COLO668 (cell line): Measurements from ENCODE around the gene RNH1.

Experiments
- DNase-seq: peaks from one replicate; lab custom pipeline; 2025; ENCODE audit not compliant: unreplicated experiment; lab: John Stamatoyannopoulos, UW

RNH1 gene

DNA sequence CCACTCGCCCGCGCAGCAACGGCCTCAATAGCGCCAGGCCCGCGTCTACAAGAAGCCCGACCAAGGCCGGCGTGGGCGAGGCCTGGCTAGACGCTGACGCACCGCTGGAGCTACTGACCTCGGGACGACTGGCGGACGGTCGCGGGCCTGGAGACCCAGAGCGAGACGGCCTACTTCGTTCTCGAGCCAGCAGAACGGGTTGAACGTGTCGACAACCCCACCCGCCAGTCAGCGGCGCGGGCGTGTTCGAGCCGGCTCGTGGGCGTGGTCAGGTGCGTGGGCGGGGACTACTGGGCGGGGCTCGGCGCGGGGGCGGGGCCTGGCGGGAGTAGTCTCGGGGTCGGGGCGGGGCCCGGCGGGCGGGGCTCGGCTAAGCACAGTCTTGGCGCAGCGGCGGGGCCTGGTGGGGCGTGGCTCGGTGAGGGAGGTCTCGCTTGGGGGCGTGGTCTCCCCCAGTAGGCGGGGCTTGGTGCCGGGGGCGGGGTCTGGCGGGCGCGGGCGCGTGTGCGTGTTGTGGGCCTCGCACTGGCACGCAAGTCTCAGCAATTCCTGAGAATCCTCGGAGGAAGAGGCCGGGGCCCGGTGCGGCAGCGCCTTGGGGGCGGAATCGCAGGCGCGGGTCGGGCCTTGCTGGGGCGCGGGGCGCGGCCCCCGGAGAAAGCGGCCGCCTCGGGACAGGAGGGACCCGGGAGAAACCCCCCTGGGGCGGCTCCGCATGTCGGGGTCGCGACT is at the start of gene RNH1:
Gene RNH1 (minus strand): TSS at position 248 of the 732 bp plus-strand sequence. CDS start 5,080 bp downstream, outside the sequence.
- peak; percentile 73 for DNase-seq

DNA sequence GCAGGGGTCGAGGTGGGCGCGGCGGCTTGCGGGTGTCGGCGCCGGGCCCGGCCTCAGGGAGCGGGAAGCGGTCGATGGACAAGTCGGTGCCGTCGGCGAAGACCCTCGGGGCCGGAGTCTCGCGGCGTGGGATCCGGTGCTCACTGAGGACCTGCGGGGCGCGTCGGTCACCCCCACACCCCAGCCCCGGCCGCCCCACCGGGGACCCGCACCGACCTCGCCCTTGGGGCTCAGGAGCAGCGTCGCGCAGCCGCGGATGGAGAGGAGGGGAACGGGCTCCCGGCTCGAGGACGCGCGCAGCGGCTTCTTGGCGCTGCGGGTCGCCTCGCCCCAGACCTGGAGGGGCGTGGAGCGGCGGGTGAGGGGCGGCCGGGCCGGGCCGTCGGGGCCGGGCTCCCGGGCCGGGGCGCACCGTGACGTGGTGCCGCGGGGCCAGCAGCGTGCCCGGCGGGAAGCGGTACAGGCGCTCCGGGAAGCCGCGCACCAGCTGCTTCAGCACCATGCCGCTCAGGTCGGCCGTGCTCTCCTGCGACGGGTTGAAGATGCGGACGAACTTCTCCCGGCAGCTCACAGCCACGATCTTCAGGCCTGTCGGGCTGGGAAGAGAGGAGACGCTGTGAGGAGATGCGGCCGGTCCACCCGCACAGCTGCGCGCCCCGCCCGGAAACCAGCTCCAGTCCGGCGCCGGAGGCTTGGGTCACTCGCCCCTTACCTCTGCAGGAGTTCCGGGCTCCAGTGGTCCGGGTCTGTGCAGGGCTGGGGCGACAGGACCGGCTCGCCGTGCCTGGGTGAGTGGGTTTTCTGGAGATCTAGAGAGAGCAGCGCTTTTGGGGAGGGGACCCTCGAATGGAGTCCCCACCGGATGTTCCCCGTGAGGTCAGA is 49.0 kb upstream of the RNH1 start:
- peak; percentile 15 for DNase-seq

DNA sequence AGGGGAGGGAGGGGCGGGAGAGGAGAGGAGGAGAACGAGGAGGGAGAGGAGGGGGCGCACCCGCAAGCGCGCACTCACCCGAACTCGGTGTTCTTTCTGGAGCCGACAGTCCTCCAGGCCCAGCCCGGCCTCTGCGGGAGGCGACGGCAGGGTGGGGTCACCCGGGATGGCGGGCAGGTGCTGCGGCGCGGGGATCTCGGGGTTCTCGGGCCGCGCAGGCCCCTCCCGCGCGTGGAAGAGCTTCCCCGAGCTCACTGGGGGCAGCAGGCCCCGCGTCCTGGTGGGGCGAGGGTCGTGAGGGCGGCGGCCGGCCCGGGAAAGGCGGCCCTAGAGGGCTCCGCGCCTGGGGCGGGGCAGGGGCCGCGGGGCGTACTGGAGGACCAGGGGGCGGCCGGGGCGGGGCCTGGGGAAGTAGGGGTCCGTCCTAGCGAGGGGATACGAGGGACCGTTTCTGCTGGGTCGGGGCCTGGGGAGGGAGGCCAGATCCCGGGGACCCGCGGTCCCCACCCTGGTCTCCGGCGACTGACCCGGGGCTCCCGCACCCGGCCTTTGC is 48.3 kb upstream of the RNH1 start:
- no peak for DNase-seq

DNA sequence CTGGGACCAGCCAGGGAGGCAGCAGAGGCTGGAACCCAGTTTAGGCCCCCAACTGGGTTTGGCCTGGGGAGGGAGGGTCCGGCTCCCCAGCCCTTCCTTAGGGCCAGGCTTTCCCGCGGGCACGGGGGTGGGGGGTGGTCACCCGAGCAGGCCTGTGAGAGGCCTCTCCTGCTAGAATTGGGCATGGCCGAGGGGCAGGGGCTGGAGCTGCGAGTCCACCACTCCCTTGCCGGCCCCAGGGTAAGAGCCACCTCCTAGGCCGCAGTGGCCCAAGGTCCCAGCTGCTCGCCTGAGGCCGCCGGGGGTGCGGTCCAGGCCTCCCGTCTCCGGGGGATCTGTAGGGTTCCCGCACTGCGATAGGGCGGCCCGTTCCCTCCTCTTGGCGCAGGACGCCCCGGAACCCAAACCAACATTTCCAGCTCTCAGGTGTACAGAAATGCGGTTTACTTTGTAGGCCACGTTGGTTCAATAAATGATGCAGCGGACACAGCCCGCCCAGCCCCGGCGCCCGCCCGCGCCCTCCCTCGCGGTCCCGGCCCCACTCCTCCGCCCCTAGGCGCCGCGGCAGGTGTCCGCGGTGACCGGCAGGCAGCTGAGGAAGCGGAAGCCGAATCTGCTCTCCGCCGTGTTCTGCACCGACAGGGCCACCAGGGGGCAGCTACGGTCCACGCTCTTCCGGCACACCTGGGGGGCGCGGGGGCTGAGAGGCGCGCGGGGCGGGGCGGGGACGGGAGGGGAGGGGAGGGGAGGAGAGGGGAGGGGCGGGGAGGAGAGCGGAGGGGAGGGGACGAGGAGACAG is 47.6 kb upstream of the RNH1 start:
- DNase-seq, result peak; percentile 64

DNA sequence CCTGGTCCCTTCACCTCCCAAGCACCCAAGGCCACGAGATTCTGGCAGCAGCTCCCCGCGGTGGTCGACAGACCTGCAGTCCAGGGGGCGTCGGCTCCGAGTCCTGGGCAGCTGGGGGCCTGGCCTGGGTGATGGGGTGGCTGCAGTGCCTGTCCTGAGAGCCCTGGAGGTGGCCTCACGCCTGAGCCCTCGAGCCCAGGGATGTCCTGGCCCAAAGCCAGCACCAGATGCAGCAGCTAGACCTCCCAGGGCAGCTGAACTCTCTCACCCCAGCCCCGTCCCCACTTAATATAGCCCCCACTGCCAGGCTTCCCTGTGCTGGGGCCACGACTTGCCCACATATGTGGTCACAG is 46.9 kb upstream of the RNH1 start:
- peak; percentile 4 for DNase-seq

DNA sequence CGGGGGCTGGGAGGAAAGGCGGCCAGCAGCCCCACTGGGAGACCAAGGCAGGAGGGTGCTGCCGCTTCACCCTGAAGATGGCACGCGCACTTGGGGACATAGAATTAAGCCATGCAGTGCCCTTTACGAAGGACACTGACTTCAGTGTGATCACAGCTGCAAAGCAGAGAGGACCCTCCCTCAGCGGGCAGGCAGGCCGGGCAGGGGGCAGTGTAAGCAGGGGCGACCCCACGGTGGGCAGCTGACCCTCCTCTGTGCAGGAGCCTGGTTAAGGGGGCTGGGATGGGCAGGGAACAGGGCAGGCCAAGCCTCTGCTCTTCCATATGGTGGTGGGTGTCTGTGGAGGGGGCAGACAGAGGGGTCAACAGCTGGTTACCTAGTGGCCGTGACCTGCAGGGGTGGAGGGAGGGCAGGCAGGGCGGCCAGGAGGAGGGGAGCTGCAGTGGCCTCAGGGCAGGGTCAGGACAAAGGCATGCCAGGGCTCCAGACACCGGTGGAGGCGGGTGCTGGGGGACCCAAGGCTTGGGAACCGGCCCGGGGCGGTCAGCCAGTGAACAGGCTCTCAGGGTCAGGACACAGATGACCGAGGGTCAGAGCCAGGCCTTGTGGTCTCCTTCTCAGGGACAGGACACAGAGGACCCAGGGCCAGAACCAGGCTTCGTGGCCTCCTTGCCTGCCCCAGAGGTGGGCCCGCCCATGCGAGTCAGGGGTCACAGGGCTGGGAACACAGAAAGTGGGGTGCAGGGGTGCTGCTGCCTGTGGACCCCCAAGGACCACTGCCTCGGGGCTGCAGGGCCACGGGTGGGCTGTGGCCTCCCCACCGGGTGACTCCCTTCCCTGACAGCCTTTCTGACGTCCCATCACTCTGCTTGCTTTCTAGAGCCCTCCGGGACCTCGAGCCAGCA is 46.3 kb upstream of the RNH1 start:
- no peak for DNase-seq

DNA sequence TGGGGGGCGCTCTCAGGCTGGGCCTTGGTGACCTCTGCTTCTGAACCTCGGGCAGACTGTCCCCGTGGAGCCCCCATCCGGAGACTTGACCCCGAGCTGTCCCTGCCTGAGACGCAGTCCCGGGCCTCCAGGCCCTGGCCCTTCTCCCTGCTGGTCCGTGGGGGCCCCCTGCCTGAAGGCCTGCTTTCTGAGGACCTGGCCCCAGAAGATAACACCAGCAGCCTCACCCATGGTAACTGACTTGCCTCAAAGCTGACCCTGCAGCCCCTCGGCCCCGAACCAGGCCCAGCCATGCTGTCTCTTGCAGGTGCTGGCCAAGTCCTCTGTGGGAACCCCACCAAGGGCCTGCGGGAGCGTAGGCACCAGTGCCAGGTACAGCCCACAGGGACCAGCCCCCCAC is 44.6 kb upstream of the RNH1 start:
- no peak for DNase-seq

DNA sequence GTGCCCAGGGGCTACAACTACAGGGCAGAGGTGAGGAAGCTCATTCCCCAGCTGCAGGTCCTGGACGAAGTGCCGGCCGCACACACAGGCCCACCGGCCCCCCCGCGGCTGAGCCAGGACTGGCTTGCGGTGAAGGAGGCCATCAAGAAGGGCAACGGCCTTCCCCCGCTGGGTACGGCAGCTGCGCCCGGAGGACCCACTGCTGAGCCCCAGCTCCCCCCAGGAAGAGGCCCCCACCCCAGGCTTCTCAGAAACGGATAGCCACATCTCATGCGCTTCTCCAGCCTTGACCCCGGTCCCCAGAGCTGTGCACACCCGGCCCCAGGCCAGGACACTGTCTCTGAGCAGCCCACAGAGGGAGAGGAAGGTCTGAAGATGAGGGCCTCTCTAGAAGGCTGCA is 44.1 kb upstream of the RNH1 start:
- no peak for DNase-seq

DNA sequence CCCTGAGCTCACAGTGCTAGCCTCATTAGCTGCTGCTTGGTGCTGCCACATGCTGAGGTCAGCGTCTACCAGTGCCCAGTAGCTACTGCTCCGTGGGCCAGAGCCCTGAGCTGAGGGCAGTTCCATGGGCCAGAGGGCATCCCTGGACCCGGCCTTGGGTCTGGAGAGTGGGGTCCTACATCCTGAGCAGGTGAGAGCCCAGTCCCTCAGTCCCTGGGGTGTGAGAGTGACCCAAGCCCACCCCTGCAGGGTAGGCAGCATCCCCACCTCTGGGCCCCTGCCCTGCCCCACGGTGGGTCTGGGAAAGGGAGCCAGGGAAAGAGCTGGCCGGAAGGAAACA is 43.7 kb upstream of the RNH1 start:
- DNase-seq, result no peak

DNA sequence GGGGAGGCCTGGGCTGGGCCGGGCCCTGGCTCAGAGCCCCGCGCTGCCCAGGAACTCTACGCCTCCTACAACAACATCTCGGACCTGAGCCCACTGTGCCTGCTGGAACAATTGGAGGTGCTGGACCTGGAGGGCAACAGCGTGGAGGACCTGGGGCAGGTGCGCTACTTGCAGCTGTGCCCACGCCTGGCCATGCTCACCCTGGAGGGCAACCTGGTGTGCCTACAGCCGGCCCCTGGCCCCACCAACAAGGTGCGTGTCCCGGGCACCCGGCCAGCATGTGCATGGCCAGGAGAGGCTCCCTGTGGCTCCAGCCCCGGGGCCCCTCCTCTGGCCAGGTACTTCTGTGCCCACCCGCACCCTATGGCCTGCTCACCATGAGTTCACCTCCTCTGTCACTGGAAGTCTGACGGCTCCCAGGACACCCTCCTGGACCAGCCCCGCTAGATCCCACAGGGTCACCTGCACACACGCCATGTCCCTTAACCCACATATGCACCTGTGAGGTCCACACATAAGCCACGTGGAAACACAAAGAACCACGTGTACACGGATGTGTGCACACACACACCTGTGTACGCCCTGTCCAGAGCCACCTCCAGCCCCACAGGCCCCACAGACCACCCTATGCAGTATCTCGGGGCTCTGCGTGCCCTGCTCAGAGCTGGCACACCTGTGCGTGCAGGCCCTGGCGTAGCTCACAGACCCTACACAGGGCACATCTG is 43.1 kb upstream of the RNH1 start:
- no peak for DNase-seq

DNA sequence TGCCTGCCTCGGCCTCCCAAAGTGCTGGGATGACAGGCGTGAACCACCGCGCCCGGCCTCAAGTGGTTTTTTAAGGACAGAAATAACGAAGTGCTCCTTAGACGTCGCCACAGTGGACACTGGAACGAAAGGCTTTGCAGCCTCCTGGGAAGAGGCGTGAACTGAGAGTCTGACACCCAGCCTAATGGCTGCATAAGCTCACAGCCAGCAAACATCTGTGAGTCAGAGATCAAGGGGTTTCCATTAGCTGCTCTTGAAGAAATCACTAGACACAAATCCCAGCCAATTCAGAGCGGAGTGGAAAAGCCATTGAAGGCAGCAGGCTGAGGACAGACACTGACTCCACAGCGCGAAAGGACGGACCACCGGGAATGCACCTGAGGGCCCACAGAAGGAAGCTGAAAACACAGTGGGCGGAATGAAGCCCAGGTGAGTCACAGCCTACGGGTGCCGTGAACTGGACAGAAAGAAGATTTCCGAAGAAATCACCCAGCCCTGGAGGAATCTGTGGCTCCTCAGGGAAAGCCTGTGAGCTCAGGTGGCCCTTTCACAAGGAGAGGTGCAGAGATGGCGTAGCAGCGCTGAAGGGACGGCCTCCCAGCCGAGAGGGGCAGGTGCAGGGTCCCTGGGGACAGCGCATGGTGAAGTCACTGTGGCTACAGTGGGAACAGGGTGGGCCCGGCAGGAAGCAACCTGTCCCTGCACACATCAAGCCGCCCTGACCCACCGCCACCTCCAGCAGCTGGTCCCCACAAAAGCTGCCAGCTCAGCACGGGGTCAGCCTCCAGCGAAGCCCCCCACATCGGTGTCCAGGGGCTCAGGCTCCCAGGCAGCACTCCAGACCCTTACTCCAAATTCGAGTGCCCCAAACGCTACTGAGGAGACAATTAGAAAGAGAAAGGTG is 41.9 kb upstream of the RNH1 start:
- no peak for DNase-seq

DNA sequence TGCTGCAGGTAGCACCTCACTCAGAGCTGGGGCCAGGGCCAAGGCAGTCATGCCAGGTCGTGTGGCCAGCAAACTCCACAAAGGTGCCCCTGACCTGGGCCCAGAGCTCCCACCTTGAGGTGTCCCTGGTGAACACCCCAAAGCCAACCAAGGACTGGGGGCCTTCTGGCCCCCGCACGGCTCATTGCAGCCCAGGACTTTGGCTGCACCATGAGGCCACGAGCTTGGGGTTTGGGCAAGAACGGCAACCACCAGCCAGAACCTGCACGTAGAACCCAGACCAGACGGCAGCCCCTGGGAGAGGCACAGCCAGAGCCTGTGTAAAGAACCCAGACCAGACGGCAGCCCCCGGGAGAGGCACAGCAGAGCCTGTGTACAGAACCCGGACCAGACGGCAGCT is 38.1 kb upstream of the RNH1 start:
- DNase-seq, result no peak

DNA sequence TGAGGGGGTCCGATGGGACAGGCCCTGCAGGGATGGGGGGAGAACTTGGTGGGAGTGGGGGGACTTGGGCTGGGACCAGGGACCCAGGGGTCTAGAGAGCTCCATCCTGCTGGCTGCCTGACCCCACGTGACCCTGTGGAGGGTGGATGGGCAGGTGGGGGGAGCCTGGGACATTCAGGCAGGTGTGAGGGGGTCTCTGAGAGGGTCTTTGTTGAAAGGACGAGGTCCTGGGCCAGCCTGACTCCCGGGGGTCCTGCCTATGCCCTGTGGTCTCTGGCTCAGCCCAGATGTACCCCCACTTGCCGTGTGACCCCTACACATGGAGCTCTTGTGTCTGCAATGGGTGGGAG is 37.8 kb upstream of the RNH1 start:
- DNase-seq, result no peak

DNA sequence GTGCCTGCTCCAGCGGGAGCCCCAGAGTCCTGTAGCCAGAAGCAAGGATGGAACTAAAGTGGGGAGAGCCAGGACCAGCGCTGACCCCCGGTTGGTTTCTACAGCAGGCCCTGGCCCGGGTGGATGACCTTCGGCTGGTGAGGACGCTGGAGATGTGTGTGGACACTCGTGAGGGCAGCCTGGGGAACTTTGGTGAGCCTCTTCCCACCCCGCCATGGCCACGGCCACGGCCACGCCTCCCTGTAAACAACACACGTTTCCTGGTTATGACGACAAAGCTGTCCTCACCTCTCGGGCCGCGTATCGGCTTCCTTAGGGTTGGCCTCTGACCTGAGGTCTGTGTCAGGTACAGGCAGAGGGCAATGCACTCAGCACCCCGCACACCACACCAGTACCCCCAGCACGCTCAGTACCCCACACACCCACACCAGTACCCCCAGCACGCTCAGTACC is 34.4 kb upstream of the RNH1 start:
- no peak for DNase-seq

DNA sequence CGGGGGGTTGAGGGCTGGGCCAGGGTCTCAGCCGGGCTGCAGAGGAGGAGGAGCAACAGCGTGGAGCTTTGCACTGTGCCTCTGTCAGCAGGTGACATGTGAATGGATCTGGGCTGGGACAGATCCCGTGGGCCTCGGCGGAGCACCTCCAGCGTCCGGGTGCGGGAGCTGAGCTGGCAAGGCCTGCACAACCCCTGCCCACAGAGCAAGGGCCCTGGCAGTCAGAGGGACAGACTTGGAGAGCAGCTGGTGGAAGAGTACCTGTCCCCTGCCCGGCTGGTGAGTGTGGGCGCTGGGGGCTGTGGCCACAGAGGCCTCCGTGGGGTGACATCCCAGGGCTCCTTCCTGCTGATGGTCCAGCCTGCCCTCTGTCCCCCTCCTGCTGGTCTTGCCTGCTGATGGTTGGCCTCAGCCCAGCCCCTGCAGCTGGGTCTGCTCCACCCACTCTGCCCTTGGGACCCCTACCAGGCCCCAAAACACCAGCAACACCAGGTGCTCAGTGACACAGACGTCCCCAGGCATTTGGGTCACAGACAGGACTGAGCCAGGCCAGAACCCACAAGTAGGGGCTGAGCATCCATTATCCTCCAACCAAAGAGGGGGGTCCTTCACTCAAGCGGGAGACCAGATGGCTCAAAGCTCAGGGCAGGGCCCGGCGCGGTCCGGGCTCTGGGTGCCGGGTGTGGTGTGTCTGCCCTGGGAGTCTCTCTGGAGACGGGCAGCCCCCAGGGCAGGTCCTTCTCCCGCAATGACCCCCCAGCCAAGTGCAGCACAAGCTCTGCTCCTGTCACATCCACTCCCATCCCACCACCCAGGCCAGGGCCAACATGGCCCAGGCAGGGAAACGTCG is 33.8 kb upstream of the RNH1 start:
- no peak for DNase-seq

DNA sequence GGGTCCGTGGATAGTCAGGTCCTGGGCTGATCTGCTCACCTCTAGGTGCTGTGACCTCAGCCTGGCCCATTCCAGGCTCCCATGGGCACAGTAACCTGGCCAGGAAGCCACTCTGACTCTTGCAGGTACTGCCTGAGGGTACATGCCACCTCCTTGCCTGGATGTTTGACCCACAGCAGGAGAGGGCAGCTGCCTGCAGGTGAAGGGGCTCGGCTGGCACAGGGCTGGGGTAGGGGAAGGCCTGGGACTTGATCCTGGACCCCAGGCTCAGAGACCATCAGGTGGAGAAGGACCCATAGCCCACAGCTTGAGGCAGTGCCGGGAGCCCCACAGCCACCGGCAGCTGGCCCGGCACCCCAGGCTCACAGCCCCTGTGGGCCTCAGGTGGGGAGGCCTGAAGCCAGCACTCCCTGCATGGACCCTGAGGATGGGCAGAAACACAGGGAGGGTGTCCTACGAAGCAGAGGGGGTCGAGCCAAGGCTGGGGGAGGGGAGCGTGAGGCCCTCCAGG is 33.0 kb upstream of the RNH1 start:
- no peak for DNase-seq

DNA sequence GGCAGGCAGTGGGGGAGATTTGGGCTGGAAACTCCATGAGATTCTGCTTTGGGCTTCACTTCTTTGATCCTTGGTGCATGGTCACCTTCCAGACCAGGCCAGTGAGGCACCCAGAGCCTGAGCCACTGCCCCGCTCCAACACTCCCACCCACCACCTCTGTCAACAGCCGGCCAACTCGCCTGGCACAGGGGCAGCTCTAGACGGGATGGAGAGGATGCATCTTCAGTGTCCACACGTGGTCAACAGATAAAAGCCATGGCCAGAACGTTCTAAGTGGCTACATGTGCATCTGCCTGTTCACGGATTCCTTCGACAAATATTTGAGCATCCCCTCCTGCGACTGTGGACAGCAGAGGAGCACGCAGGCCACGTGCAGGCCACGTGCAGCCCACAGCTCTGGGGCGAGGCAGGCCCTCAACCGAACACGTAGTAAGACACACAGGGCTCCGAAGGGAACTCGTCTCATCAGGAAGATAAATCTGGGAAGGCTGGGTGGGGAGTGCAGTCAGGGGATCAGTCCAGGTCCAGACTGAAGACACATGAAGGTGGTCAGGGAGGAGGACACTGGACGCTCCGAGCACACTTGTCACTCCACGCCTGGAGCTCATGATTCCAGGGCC is 31.5 kb upstream of the RNH1 start:
- no peak for DNase-seq
